Stimulated activated CD8-positive, alpha-beta memory T cell treated with anti-CD3 and anti-CD28 coated beads, Interleukin-15, amount 100 ng/mL, for 1 hour (primary cell): ENCODE results near the gene MRPL42.
"Not testable (repeated sequence)": the region's sequence is repeated elsewhere in the genome, so short reads cannot be mapped to it uniquely, and the experiment has no call there.

Source experiments
- DNase-seq: peaks from one replicate; pipeline ENCODE4 v3.0.0-alpha.2; 2020; ENCODE audit warnings: low read depth

Gene MRPL42

GRCh38 chr12:93549174-93549573 lies 81.9 kb downstream of the MRPL42 start:
- DNase-seq: no peak

GRCh38 chr12:93550748-93551611 lies 83.7 kb downstream of the MRPL42 start:
- no peak for DNase-seq

- no peak for DNase-seq
Measured at GRCh38 chr12:93552427-93552826, 85.1 kb downstream of the MRPL42 start.

DNA sequence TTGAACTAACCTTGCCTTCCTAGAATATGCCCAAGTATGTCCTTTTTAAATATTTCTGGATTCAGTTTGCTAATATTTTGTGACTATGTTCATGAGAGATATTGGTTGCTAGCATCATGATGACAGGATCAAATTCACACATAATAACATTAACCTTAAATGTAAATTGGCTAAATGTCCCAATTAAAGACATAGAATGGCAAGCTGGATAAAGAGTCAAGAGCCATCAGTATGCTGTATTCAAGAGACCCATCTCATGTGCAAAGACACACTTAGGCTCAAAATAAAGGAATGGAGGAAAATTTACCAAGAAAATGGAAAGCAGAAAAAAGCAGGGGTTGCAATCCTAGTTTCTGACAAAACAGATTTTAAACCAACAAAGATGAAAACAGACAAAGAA lies 90.6 kb downstream of the MRPL42 start:
- not testable (repeated sequence) for DNase-seq

DNA sequence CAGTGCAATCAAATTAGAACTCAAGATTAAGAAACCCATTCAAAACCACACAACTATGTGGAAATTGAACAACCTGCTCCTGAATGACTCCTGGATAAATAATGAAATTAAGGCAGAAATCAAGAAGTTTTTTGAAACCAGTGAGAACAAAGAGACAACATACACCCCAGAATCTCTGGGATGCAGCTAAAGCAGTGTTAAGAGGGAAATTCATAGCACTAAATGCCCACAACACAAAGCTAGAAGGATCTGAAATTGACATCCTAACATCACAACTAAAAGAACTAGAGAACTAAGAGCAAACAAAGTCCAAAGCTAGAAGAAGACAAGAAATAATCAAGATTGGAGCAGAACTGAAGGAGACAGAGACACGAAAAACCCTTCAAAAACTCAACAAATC lies 91.4 kb downstream of the MRPL42 start:
- not testable (repeated sequence) for DNase-seq

GRCh38 chr12:93563807-93564538 lies 96.7 kb downstream of the MRPL42 start:
- DNase-seq: no peak

DNA sequence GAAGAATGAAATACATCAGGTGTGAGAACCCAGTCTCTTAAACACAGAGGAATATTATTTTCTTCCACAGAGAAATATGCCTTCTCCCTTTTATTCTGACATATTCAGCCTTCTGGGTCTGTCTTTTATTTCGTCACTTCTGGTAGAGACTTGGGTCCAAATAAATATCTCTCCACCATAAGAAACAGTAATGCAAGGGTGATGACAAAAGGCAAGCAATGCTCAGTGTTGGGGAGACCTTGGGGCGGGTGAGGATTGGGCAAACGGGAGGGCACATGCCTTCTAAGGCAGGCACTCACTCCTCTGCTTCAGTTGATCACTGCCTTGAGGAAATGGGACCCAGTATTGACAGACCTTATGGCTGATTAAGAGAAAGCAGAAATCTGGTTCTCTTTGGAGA lies 98.4 kb downstream of the MRPL42 start:
- no peak for DNase-seq
